KMS-11 (cell line): ENCODE results near the gene MYH14.
"Not testable (repeated sequence)": the region's sequence is repeated elsewhere in the genome, so short reads cannot be mapped to it uniquely, and the experiment has no call there.

Source experiments
- H2AFZ ChIP-seq: fragments of 200-600 bp; sonication (generic); 2 replicates; pipeline ENCODE4 v1.6.1; 2016; ENCODE audit warnings: antibody characterized with exemption, mixed run types, low read depth
- H3K27ac ChIP-seq: fragments of 200-600 bp; sonication (generic); 2 replicates; pipeline ENCODE4 v1.6.1; 2016; ENCODE audit warnings: mild to moderate bottlenecking, mixed run types
- H3K27me3 ChIP-seq: fragments of 200-600 bp; sonication (generic); 2 replicates; pipeline ENCODE4 v1.6.1; 2017; ENCODE audit warnings: mild to moderate bottlenecking, low read depth, mixed run types, moderate library complexity; ENCODE audit not compliant: insufficient read depth
- H3K36me3 ChIP-seq: fragments of 200-600 bp; sonication (generic); 2 replicates; pipeline ENCODE4 v1.6.1; 2017; ENCODE audit warnings: mild to moderate bottlenecking, mixed run types; ENCODE audit not compliant: insufficient read depth
- H3K4me1 ChIP-seq: fragments of 200-600 bp; sonication (generic); 2 replicates; pipeline ENCODE4 v1.6.1; 2016; ENCODE audit warnings: mild to moderate bottlenecking, low read depth, mixed run types; ENCODE audit not compliant: poor library complexity, severe bottlenecking
- H3K4me2 ChIP-seq: fragments of 200-600 bp; sonication (generic); 2 replicates; pipeline ENCODE4 v1.7.0; 2016; ENCODE audit warnings: mild to moderate bottlenecking, mixed run types
- H3K4me3 ChIP-seq: fragments of 200-600 bp; sonication (generic); IDR thresholded peaks from 2 replicates; pipeline ENCODE4 v1.6.1; 2017; ENCODE audit warnings: low read depth, low read length, mixed read lengths; ENCODE audit not compliant: insufficient read depth
- H3K79me2 ChIP-seq: fragments of 200-600 bp; sonication (generic); 2 replicates; pipeline ENCODE4 v1.6.1; 2016; ENCODE audit warnings: low read depth, mixed run types; ENCODE audit not compliant: insufficient read depth
- H3K9ac ChIP-seq: fragments of 200-600 bp; sonication (generic); 2 replicates; pipeline ENCODE4 v1.6.1; 2016; ENCODE audit warnings: mild to moderate bottlenecking, mixed run types
- H4K20me1 ChIP-seq: fragments of 200-600 bp; sonication (generic); 2 replicates; pipeline ENCODE4 v1.6.1; 2016; ENCODE audit warnings: mild to moderate bottlenecking, mixed run types; ENCODE audit not compliant: insufficient read depth
- TF ChIP-seq, protein P1 (sequence below): fragments of 200-600 bp; sonication (generic); conservative IDR thresholded peaks from 2 replicates; pipeline ENCODE4 v1.6.1; 2017; ENCODE audit warnings: low read depth, mild to moderate bottlenecking, antibody characterized with exemption, low read length, moderate library complexity, mixed read lengths

The MYH14 gene

DNA sequence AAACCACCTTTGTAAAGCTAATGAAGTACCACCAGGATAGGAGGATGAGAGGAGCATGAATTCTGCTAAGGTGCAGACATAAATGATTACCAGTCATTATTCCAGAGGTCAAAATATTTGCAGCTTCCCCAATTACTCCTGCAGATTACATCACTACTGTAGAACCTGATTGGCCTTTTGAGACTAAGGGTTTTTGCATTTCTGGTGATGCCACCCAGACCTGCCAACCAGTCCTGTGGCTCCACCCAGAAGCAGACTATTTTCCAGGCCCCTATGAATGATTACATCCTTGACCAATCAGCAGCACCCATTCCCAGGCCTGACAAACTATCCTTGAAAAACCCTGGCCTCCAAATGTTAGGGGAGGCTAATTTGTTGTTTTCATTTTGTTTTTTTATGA lies 136.9 kb downstream of the MYH14 start:
- H3K9ac ChIP-seq, result no peak overlapping the region
- no peaks in the 10 kb centered on the region for H3K36me3 ChIP-seq
- no peak overlapping the region for H3K27ac ChIP-seq
- no peak overlapping the region for H2AFZ ChIP-seq
- H3K4me3 ChIP-seq, result no peak overlapping the region
- H3K27me3 ChIP-seq, result peaks cover 16% of the 10 kb centered on the region; the same call in 1 of the 2 replicates
- no peaks in the 10 kb centered on the region for H3K4me1 ChIP-seq
- H3K4me2 ChIP-seq, result no peak overlapping the region
- TF ChIP-seq, protein P1, sequence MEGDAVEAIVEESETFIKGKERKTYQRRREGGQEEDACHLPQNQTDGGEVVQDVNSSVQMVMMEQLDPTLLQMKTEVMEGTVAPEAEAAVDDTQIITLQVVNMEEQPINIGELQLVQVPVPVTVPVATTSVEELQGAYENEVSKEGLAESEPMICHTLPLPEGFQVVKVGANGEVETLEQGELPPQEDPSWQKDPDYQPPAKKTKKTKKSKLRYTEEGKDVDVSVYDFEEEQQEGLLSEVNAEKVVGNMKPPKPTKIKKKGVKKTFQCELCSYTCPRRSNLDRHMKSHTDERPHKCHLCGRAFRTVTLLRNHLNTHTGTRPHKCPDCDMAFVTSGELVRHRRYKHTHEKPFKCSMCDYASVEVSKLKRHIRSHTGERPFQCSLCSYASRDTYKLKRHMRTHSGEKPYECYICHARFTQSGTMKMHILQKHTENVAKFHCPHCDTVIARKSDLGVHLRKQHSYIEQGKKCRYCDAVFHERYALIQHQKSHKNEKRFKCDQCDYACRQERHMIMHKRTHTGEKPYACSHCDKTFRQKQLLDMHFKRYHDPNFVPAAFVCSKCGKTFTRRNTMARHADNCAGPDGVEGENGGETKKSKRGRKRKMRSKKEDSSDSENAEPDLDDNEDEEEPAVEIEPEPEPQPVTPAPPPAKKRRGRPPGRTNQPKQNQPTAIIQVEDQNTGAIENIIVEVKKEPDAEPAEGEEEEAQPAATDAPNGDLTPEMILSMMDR, result no peak
- H3K79me2 ChIP-seq, result no peaks in the 10 kb centered on the region
- no peaks in the 10 kb centered on the region for H4K20me1 ChIP-seq

- Histone ChIP-seq H3K9ac (no peak overlapping the region), H4K20me1 (no peaks in the 10 kb centered on the region), H3K27ac (no peak overlapping the region), H3K4me3 (no peak overlapping the region), H3K4me1 (no peaks in the 10 kb centered on the region), H2AFZ (no peak overlapping the region), H3K27me3 (peaks cover 20% of the 10 kb centered on the region; the same call in 1 of the 2 replicates), H3K4me2 (no peak overlapping the region), H3K36me3 (no peaks in the 10 kb centered on the region), H3K79me2 (no peaks in the 10 kb centered on the region)
- TF ChIP-seq, protein P1, result no peak
Observed at GRCh38 chr19:50341091-50341564, 137.7 kb downstream of the MYH14 start.

DNA sequence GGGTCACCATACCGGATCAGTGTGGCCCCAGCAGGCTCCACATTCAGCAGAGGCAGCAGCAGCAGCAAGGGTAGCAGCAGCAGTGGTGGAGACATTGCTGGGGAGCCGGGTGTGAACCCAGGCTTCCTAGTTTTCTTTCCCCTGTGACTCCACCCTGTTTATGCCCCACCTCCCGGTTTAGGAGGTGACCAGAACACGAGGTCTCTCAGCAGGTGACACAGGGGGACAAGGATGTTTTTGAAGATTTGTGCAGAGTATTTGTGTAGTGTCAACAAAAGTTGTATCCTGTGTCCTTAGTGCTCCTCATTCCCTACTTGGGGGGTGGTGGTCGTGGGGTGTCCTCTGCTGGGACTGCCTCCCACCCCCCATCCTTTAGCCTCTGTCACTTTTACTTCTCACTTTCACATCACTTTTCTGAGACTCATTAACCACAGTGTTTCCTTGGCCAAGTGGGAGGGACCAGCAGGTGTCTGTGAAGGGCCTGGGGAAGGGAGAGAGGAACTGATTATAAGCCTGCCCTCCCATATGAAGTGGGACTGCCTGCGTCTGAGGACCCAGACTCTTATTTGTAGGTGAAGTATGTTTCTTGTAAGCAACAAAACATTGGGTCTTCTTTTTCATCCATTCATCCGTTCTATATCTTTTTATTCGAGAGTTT lies 141.4 kb downstream of the MYH14 start:
- TF ChIP-seq, protein P1, result no peak
- no peak overlapping the region for H3K4me2 ChIP-seq
- H3K4me1 ChIP-seq, result no peaks in the 10 kb centered on the region

DNA sequence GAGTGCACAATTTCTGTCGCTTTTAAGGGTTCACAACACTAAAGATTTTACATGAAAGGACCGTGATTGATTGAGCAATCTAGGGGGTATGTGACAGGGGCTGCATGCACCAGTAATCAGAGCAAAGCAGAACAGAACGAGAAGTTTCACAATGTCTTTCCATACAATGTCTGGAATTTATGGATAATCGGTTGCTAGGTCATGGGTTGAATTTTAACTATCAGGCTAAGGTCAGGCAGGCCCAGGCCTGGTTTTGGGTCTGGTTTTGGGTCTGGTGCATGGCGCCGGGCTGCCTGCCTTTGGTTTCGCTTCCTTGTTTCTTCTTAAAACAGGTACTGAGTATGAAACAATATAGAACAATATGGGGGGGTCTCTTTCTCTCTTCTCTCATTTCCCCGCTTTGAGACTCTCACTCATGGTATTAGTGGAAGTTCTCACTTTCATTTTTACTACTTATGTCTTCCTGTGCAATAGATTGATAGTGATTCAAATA lies 143.7 kb downstream of the MYH14 start:
- H3K4me3 ChIP-seq, H3K9ac ChIP-seq, H3K4me2 ChIP-seq, H3K79me2 ChIP-seq, H2AFZ ChIP-seq, H3K36me3 ChIP-seq, H4K20me1 ChIP-seq, H3K27ac ChIP-seq, H3K4me1 ChIP-seq: not testable (repeated sequence)
- H3K27me3 ChIP-seq, result peaks cover 67% of the 10 kb centered on the region; the same call in 1 of the 2 replicates

More for the DNA sequence above, 141.4 kb downstream of the MYH14 start:
- no peak overlapping the region for H2AFZ ChIP-seq
- no peak overlapping the region for H3K9ac ChIP-seq
- H3K79me2 ChIP-seq, result no peaks in the 10 kb centered on the region
- H3K27me3 ChIP-seq, result peaks cover 45% of the 10 kb centered on the region; the same call in 1 of the 2 replicates
- no peaks in the 10 kb centered on the region for H3K36me3 ChIP-seq
- no peak overlapping the region for H3K27ac ChIP-seq
- no peak overlapping the region for H3K4me3 ChIP-seq
- H4K20me1 ChIP-seq, result no peaks in the 10 kb centered on the region
